H9 (cell line): ENCODE results near the gene OLIG1. TPM values are rescaled to one million over a fixed set of nuclear protein-coding genes. Genes with fewer than 3 reads are reported as not detected.

Experiments
- DNase-seq: peaks from one replicate; pipeline ENCODE4 v3.0.0-alpha.2; 2017
- H2AFZ ChIP-seq: one replicate; pipeline ENCODE4 v1.6.1; 2013; ENCODE audit warnings: mild to moderate bottlenecking, low read length, control low read depth, moderate library complexity
- H2AK5ac ChIP-seq: 2 replicates; pipeline ENCODE4 v1.6.1; 2013; ENCODE audit warnings: low read length, control low read depth, mixed read lengths; ENCODE audit not compliant: insufficient read length
- H2BK120ac ChIP-seq: one replicate; pipeline ENCODE4 v1.6.1; 2013; ENCODE audit warnings: low read depth, mild to moderate bottlenecking, low read length, control low read depth, inconsistent platforms; ENCODE audit not compliant: poor library complexity, severe bottlenecking
- H2BK12ac ChIP-seq: 2 replicates; pipeline ENCODE4 v1.6.1; 2013; ENCODE audit warnings: low read length, control low read depth, mixed read lengths, low read depth; ENCODE audit not compliant: insufficient read length
- H2BK15ac ChIP-seq: 2 replicates; pipeline ENCODE4 v1.6.1; 2013; ENCODE audit warnings: low read depth, low read length, control low read depth
- H2BK20ac ChIP-seq: one replicate; pipeline ENCODE4 v1.6.1; 2013; ENCODE audit warnings: low read depth, mild to moderate bottlenecking, low read length, control low read depth, inconsistent platforms; ENCODE audit not compliant: poor library complexity, severe bottlenecking
- H2BK5ac ChIP-seq: 2 replicates; pipeline ENCODE4 v1.6.1; 2013; ENCODE audit warnings: low read length, control low read depth, mixed read lengths; ENCODE audit not compliant: insufficient read length
- H3K14ac ChIP-seq: 2 replicates; pipeline ENCODE4 v1.6.1; 2013; ENCODE audit warnings: low read length, control low read depth; ENCODE audit not compliant: insufficient read depth
- H3K18ac ChIP-seq: 2 replicates; pipeline ENCODE4 v1.6.1; 2013; ENCODE audit warnings: low read depth, mild to moderate bottlenecking, mixed read lengths, low read length, control low read depth; ENCODE audit not compliant: insufficient read length
- H3K23ac ChIP-seq: 2 replicates; pipeline ENCODE4 v1.6.1; 2013; ENCODE audit warnings: low read length, control low read depth, mixed read lengths, low read depth; ENCODE audit not compliant: insufficient read length
- H3K23me2 ChIP-seq: 2 replicates; pipeline ENCODE4 v1.6.1; 2013; ENCODE audit warnings: low read depth, mild to moderate bottlenecking, mixed read lengths, low read length, control low read depth; ENCODE audit not compliant: insufficient read length, poor library complexity, severe bottlenecking
- H3K27ac ChIP-seq: 2 replicates; pipeline ENCODE4 v1.5.1; 2013; ENCODE audit warnings: low read length, control low read depth, mixed read lengths, low read depth; ENCODE audit not compliant: insufficient read length
- H3K27me3 ChIP-seq: 2 replicates; pipeline ENCODE4 v1.6.1; 2013; ENCODE audit warnings: low read length, control low read depth, inconsistent platforms; ENCODE audit not compliant: insufficient read depth
- H3K4ac ChIP-seq: 2 replicates; pipeline ENCODE4 v1.6.1; 2013; ENCODE audit warnings: low read depth, mild to moderate bottlenecking, control low read depth, inconsistent platforms, low read length, moderate library complexity
- H3K4me1 ChIP-seq: 2 replicates; pipeline ENCODE4 v1.6.1; 2013; ENCODE audit warnings: low read length, control low read depth, inconsistent platforms; ENCODE audit not compliant: insufficient read depth
- H3K4me2 ChIP-seq: 2 replicates; pipeline ENCODE4 v1.6.1; 2013; ENCODE audit warnings: low read length, control low read depth, mixed read lengths; ENCODE audit not compliant: insufficient read length, insufficient read depth
- H3K56ac ChIP-seq: 2 replicates; pipeline ENCODE4 v1.6.1; 2013; ENCODE audit warnings: low read depth, mild to moderate bottlenecking, mixed read lengths, low read length, control low read depth; ENCODE audit not compliant: insufficient read length
- H3K79me1 ChIP-seq: 2 replicates; pipeline ENCODE4 v1.6.1; 2013; ENCODE audit warnings: low read depth, mild to moderate bottlenecking, moderate library complexity, low read length, control low read depth, inconsistent platforms; ENCODE audit not compliant: insufficient read depth, poor library complexity, severe bottlenecking
- H3K79me2 ChIP-seq: 2 replicates; pipeline ENCODE4 v1.6.1; 2013; ENCODE audit warnings: low read length, control low read depth, inconsistent platforms; ENCODE audit not compliant: insufficient read depth
- H3K9ac ChIP-seq: 2 replicates; pipeline ENCODE4 v1.6.1; 2013; ENCODE audit warnings: low read length, control low read depth, mixed read lengths; ENCODE audit not compliant: insufficient read length; ENCODE audit errors: extremely low read depth
- H3K9me3 ChIP-seq: one replicate; pipeline ENCODE4 v1.6.1; 2013; ENCODE audit warnings: low read depth, low read length, inconsistent platforms; ENCODE audit not compliant: control insufficient read depth
- H3T11ph ChIP-seq: one replicate; pipeline ENCODE4 v1.6.1; 2013; ENCODE audit warnings: mild to moderate bottlenecking, low read length, control low read depth, inconsistent platforms
- H4K20me1 ChIP-seq: one replicate; pipeline ENCODE4 v1.6.1; 2013; ENCODE audit not compliant: control insufficient read depth, insufficient read length, insufficient read depth
- H4K5ac ChIP-seq: 2 replicates; pipeline ENCODE4 v1.6.1; 2013; ENCODE audit warnings: low read depth, mild to moderate bottlenecking, mixed read lengths, low read length, control low read depth; ENCODE audit not compliant: insufficient read length
- H4K8ac ChIP-seq: replicated peaks from 2 replicates; pipeline ENCODE4 v1.6.1; 2013; ENCODE audit warnings: low read length, control low read depth, mixed read lengths, low read depth; ENCODE audit not compliant: insufficient read length
- H4K91ac ChIP-seq: 2 replicates; pipeline ENCODE4 v1.6.1; 2013; ENCODE audit warnings: low read depth, mild to moderate bottlenecking, moderate library complexity, mixed read lengths, low read length, control low read depth; ENCODE audit not compliant: insufficient read length
- H3K27ac Mint-ChIP-seq, 3 experiments: 2 replicates in 2 of 3; 3 replicates in 1 of 3; pipeline ENCODE4 v1.8.0; 2020 to 2021; ENCODE audit warnings: mixed read lengths in 3 of 3, mild to moderate bottlenecking in 1 of 3, moderate library complexity in 1 of 3
- H3K27me3 Mint-ChIP-seq: 2 replicates; pipeline ENCODE4 v1.8.0; 2021; ENCODE audit warnings: low read depth, mild to moderate bottlenecking, moderate library complexity, mixed read lengths
- H3K36me3 Mint-ChIP-seq, 3 experiments: 2 replicates in 2 of 3; 3 replicates in 1 of 3; pipeline ENCODE4 v1.8.0; 2020 to 2021; ENCODE audit warnings: low read depth in 3 of 3, mixed read lengths in 3 of 3; ENCODE audit not compliant: insufficient read depth in 1 of 3
- H3K4me1 Mint-ChIP-seq, 2 experiments: 2 replicates each; pipeline ENCODE4 v1.8.0; 2020; ENCODE audit warnings: mixed read lengths in 2 of 2
- H3K4me3 Mint-ChIP-seq, 2 experiments: 2 replicates in 1 of 2; 3 replicates in 1 of 2; pipeline ENCODE4 v1.8.0; 2020 to 2021; ENCODE audit warnings: mild to moderate bottlenecking in 2 of 2, mixed read lengths in 2 of 2, moderate library complexity in 1 of 2
- H3K9me3 Mint-ChIP-seq, 2 experiments: 2 replicates in 1 of 2; 3 replicates in 1 of 2; pipeline ENCODE4 v1.8.0; 2020; ENCODE audit warnings: mild to moderate bottlenecking in 2 of 2, mixed read lengths in 2 of 2, moderate library complexity in 1 of 2
- CTCF ChIP-seq: fragments of 200-600 bp; sonication (generic); conservative IDR thresholded peaks from 3 replicates; pipeline ENCODE4 v1.8.0; 2021; ENCODE audit warnings: antibody characterized with exemption, mild to moderate bottlenecking
- WGBS: extraction: QIAGEN DNeasy Blood & Tissue Kit; methylation state at CpG from one replicate; pipeline ENCODE4 v1.1.7; 2013; ENCODE audit warnings: missing lambda C conversion rate, low lambda C conversion rate, mixed read lengths; ENCODE audit not compliant: insufficient read length; ENCODE audit errors: extremely low coverage; 5-methylcytosine and 5-hydroxymethylcytosine counted together
- total RNA-seq: library from RNA; stranded (reverse); gene quantifications from 2 replicates; pipeline ENCODE4 v1.2.1, GENCODE V29; 2021

Gene OLIG1
- total RNA-seq, 1 experiment from 2014 or later = 0.31 TPM

GRCh38 chr21:33116676-33117075 is 46.7 kb downstream of the OLIG1 start:
- Histone ChIP-seq H3K4me2 (no peak overlapping the region), H4K8ac (no peak overlapping the region), H2BK5ac (no peak overlapping the region), H3K18ac (no peak overlapping the region), H2BK15ac (no peak overlapping the region), H3K9me3 (no peaks in the 10 kb centered on the region), H3K27me3 (no peaks in the 10 kb centered on the region), H3K79me2 (no peaks in the 10 kb centered on the region), H3K27ac (no peak overlapping the region), H2BK12ac (no peak overlapping the region), H4K5ac (no peak overlapping the region), H4K91ac (no peak overlapping the region), H4K20me1 (no peaks in the 10 kb centered on the region), H3K79me1 (no peaks in the 10 kb centered on the region), H2BK20ac (no peak overlapping the region), H3K4ac (no peak overlapping the region), H2AFZ (no peak overlapping the region), H3T11ph (no peak overlapping the region), H3K4me1 (no peaks in the 10 kb centered on the region), H3K23ac (no peak overlapping the region), H2AK5ac (no peak overlapping the region), H3K9ac (no peak overlapping the region), H3K56ac (no peak overlapping the region), H2BK120ac (no peak overlapping the region), H3K23me2 (no peaks in the 10 kb centered on the region), H3K14ac (no peak overlapping the region)
- Mint-ChIP-seq H3K4me1 (peaks cover 51 to 58% of the 10 kb centered on the region in 2 experiments), H3K9me3 (no peaks in the 10 kb centered on the region), H3K36me3 (no peaks in the 10 kb centered on the region), H3K27ac (no peak overlapping the region; a peak in 3 of 7 replicates), H3K27me3 (peaks cover 10% of the 10 kb centered on the region), H3K4me3 (no peak overlapping the region)
- TF ChIP-seq CTCF = no peak
- WGBS = no CpG with 5 or more reads among the region's 8 CpGs
- DNase-seq = no peak
